ENCODE measurements around the gene RPS2.

GRCh38 chr16:1976216-1976520 is 11.5 kb upstream of the RPS2 start:
- TF ChIP-seq POLR2A (IDR thresholded peaks at IDR 0.05), result no peak
- TF ChIP-seq CTCF (IDR thresholded peaks at IDR 0.05 in 8 of 11, conservative IDR thresholded peaks at IDR 0.05 in 3 of 11), result no peak
